ENCODE measurements around the gene TXLNB.
"Not testable (repeated sequence)": the region's sequence is repeated elsewhere in the genome, so short reads cannot be mapped to it uniquely, and the experiment has no call there.

TXLNB gene

DNA sequence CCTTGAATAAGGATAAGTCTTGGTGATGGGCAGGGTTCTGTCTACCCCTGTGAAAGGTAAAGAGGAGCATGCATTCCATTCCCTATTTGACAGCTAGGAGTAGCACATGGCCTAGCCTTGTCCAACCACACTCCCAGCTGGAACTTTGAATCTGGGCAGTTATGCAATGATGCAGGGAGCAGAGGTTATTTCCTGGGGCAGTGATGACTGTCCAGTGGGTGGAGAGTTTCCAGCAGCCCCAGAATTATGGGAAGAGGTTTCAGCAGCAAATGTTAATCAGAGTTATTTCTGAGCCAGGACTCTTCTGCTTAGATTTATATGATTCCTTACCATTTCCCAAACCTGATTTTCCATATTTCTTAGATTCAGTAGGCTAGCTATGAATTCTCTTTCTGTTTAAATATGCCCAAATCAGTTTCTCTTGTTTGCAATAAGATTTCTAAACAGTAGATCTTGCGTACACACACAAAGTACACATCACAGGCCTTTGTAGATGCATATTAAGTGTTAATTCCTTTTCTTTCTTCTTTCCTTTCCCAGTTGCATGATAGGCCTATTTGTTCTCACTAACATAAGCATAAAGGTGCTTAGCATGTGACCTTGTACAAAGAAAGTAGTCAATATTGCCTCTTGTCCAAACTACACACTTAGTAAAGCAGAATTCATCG lies 17.3 kb upstream of the TXLNB start:
- DNase-seq = no peak

DNA sequence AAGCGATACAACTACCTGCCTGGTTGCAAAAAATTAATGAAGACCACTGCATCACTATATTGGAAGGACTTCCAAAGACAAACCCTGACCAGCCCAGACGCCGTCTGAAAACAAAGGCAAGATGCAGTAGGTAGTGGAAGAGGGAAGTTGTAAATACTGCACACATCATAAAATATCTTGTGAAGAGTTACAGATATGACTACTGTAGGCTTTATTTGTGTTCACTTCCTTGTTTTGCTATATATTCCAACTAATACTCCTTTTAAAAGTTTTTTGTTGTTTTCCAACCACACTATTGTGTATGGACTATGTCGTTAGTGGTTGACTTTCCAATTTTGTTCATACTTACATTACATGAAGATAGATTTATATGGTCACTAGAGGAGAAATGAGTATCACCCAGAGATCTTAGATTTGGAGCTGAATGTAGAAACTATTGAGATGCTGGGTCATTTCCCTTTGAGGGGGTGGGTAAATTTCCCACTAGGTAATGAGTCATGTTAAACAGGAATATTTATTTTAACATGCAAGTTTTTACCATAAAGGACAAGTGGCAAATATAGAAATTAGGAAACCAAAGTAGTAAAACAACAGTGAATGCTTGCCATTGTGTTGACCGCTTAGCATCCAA lies 16.6 kb upstream of the TXLNB start:
- DNase-seq = no peak

DNA sequence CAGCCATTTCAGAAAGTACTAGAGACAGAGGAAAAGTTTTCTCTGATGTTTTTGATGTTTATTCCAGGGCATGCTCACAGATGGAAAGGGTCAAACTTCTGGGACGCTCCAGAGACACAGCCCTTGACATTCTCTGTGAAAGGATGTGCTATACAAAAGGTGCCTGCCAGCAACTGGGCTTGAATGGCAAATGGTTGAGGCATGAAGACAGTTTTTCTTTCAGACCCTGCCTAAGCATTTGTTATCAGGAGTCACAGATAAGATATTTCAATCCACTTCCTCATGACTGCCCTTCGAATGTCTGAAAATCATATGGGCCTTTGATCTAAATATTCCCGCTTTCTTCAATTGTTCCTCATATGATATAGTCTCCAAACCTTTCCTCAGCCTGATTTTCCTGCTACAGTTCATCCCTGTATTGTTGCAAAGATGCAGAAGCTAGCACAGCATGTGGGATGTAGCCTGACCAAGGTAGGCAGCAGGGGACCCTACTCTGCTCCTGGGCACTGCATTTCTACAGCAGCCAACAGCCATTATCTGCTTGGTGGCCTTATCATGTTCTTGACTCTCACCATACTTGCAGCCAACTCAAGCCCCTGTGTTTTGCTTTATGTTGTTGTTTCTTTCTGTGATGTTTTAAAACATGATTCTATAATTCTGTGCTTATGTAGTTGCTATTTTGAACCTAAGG lies 14.6 kb upstream of the TXLNB start:
- DNase-seq = no peak

DNA sequence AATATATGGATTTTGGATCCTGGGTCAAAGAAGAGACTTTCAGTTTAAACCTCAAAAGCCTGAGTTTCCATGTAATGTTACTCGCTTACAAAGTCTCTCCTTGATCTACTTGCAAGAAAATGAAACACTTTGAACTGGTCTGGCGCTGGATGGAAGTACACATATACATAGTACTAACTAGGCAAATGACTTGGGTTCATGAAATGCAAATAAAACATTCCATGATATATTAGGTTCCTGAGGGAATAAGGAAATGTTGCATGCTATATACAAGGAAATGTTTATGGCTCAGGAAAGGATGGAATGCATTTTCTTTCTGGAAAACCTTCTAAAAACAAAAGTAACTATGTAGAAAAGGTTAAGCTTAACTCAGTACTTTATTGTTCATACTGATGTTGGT lies 11.4 kb upstream of the TXLNB start:
- no peak for DNase-seq

DNA sequence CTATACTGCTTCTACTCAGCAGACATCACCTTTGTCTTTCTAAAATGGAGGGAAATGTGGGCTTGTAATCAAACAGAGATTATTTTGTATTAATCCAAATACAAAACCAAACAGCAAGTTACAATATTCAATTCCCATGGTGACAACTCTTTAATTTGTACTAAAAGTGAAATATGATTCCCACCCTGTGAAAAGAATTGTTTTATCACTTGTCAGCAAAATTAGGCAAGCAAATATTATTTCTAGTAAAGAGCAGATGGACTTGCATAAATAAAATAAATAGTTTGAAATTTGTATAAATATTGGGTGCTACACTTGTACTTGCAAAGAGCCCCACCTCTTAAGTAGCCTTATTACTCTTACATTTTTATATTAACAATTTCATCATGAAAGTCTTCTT lies 6.1 kb upstream of the TXLNB start:
- DNase-seq = no peak

DNA sequence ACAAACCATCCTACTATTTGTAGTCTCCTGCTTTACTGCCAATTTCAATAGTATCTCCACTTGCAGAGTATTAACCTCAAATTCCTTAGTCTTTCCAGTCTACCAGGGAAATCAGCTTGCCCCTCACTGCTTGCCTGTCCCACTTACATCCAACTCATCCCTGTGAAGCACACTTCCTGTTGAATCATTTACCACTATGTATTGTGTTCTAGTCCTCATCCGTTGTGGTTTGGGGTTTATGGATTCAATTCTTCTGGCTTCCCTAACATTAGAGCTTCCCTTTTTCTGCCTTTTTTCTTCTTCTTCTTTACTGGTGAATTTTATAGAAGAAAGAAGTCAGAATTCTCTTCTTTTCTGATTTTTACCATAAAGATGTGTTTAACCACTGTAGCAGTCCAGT lies 5.1 kb upstream of the TXLNB start:
- no peak for DNase-seq

DNA sequence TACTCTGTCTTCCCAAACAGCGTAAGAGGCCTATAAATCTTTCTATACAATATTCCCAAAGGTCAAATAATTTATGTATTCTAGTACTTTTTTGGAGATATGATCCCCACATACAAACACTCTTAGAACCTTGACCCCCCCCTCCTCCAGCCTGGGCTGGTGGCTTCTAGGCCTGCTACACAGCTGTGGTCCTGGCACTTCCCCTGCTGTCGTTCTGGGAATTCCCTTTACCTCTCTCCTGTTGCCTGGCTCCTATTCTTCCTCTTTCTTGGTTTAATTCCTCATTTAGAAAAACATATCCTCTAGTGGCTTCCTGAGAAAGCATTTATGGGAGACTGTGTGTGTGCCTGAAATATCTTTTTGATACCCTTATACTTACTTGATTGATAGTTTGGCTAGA lies 4.1 kb upstream of the TXLNB start:
- DNase-seq = no peak

DNA sequence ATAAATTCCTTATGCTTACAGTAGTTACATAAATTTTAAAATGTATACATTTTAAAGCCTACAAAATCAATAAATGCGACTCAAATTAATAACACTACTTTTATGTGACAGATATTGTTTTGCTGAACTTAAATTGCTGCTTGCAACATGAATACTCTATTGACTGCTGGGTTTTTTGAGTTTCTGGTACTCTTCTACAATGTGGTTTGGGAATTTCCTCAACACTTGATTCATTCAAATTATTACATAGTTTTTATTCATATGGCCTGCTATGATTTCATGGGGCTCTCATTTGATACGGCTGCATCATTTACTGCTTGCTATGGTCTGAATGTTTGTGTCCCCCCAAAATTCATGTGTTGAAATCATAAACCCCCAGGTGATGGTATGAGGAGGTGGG lies 2.3 kb upstream of the TXLNB start:
- no peak for DNase-seq

DNA sequence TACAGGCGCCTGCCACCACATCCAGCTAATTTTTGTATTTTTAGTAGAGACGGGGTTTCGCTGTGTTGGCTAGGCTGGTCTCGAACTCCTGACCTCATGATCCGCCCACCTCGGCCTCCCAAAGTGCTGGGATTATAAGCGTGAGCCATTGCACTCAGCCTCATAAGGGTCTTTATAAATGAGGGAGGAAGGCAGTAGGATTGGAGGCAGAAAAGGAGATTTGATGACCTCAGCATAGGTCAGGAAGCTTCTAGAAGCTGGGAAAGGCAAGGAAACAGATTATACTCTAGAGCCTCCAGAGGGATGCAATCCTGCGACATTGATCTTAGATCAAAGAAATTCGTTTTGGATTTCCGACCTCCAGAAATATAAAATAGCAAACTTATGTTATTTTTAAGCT lies 1.4 kb upstream of the TXLNB start:
- DNase-seq = not testable (repeated sequence)

DNA sequence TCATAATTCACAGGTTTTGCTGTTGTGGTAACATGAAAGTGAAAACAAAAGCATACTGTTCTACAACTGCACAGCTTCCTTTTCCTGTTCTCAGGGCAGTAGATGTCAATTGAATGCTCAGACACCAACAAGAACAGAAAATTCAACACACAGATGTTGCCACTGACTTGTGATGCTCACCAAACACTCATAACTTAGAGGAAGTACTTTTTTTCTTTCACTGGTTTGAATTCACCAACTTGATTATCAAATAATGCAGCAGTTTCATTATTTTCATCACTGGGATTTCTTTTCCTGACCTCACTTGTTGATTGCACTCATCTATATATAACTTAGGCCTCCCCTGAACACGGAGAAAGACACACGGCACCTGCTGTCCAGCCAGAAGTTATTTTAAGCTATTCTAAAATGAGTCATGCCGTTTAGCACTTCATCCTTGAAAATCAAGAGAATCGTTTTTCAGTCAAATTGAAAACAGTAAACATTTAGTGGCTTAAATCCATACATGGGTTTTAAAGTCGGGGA lies 949 bp downstream of the TXLNB start:
- DNase-seq = no peak

DNA sequence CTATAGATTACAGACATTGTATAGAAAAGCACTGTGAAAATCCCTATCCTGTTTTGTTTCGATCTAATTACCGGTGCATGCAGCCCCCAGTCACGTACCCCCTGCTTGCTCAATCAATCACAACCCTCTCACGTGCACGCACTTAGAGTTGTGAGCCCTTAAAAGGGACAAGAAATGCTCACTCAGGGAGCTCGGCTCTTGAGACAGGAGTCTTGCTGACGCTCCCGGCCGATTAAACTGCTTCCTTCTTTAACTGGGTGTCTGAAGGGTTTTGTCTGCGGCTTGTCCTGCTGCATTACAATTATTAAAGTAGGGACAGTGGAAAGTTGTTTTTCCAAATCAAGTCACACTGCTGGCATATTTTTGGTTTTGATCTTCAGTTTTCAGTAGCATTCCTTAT lies 2.6 kb downstream of the TXLNB start:
- no peak for DNase-seq

DNA sequence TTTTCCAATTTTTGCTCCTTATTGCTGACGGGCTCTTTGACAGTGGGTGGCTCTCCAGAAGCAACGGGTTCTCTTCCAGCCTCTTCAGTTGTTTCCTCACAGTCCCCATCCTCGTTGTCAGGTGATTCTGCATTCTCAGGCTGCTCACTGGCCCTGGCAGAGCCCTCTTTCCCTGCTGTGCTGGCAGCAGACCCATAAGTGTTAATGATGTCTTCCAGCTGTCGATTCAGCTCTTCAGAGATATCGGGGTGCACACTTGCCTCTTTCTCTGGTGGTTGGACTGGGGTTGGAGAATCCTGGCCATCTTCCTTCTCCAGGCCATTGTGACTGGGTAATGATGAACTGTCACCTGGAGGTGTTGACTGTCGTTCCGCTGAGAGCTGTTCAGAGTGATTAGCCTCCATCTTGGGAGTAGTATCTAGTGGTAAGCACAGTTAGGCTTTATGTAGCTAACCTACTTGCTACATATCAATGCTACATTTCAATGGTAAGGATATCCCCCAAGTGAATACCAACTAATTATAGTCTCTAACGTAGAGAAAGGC lies 3.2 kb downstream of the TXLNB start:
- DNase-seq = no peak

DNA sequence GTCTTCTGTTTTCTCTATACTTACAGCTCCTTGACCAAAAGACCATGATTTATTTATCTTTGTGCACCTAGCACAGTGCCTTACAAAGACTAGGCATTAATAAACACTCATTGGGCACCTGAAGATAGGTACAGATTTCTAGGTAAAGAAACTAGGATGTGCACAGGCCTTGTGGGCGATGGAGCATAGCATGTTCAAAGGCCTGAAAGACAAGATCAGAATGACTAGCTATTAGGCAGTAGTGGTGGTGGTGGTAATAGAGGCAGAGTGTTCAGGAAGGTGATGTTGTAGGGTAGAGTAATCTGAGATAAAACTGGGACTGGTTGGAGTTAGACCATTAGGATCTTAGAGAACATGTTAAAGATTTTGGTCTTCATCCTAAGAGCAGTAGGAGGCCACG lies 3.9 kb downstream of the TXLNB start:
- no peak for DNase-seq

DNA sequence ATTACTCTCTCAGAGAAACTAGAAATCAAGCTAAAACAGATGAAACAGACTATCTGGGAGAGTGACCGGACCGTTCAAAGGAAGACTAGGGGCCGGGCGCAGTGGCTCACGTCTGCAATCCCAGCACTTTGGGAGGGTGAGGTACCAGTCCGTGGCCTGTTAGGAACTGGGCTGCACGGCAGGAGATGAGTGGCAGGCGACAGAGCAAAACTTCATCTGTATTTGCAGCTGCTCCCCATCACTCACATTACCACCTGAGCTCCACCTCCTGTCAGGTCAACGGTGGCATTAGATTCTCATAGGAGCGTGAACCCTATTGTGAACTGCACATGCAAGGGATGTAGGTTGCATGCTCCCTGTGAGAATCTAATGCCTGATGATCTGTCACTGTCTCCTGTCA lies 5.4 kb downstream of the TXLNB start:
- DNase-seq = not testable (repeated sequence)

DNA sequence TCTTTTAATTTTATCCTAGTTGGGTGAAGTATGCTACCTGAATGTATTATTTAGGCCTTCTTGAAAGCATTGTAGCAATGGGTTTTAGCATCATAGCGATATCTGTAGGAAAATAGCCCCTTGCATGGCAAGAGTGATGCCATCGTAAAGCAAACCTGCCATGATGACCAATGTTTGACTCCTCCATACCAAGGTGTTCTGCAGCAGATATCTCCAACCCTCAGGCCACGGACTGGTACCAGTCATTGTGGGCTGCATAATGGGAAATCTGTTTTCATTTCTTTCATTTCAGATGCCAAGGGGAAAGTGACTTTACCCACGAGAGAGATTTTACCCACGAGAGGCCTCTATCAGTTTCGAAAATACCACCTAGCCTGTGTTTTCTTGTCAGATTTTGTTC lies 6.2 kb downstream of the TXLNB start:
- DNase-seq = no peak

DNA sequence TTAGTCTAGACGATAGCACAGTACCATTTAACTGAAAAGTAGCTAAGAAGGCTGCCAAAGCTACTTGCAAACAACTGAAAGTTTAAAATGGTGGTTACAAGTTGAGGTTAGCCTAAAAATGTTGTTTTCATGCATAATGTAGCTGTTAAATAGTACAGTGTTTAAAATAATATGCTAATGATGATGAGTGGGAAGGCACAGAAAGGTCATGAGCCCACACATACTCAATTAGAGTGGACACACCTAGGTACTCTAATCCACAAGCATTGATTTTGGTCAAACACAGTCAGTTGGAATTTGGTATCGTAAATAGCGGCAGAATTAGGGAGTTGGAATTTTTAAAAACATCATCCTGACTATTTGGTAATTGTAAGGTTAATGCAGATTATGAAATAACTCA lies 7.0 kb downstream of the TXLNB start:
- DNase-seq = no peak

DNA sequence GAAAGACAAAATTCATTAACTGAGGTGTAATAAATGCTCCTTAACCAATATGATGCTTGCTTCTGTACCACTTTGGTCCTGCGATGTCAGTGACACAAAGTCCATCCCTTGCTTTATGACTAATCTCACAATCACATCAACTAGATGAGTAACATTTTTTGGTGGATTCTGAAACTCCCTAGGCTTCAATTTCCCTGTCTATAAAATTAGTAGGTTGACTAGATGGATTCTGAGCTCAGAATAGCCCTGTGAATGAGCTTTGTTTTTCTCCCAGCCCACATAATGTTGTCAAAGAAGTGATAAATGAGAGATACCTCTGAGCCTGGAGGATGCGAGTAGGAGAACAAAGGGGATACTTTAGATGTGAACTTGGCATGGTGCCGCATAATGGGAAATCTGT lies 9.1 kb downstream of the TXLNB start:
- DNase-seq = no peak

DNA sequence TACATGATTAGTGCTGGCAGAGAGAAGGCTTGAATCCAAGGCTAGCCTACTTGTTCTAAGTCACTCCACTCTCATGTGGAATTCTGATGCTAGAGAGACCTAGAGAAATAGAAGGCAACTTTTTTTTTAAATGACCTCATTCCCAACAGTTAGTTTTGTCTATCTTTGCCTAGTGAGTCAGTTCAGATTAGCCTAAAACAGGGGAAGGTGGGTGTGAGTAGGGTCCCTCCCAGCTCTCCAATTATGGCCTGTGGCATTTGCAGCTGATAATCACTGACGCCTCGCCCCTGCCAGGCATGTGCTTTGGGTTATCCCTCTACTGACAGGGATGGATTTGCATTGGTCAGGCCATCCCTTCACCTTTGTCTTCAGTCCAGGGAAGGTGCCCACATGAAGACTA lies 13.6 kb downstream of the TXLNB start:
- DNase-seq = peak; percentile 39

DNA sequence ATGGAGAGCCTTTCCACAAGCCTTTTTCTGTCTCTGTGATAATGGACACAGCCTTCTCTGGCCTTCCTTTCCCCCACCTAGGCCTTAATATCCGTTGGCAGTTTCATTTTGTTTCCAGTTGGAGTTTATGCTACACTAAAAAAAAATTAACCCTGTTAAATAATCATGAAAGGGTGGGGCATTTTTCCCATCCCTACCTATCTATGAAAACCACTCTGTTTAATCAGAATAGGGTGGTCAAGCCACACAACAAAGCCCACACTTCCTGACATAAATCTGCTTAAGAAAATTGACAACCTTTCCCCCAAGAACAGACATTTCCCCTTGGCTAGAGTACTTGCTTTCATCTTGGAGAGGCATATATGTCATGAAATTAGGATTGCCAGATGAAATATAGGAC lies 14.2 kb downstream of the TXLNB start:
- DNase-seq = no peak

DNA sequence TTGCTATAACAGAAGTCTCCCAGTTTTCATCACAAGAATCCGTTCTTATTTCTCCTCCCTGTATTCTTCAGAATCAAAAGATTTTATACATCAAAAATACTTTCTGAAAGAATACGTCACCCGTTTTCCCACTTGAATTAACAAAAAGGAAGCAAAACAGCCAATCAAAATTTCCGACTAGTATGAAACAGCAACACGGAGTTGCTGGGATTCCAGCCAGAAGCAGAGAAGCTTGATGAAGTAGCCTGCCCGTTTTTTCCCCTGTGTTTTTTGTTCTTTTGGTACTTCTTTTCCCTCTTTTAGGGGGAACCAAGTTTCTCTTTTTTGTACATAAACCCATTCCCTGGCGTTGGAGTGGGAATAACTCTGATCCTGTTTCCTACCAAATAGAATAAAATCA lies 14.6 kb downstream of the TXLNB start:
- DNase-seq = no peak

DNA sequence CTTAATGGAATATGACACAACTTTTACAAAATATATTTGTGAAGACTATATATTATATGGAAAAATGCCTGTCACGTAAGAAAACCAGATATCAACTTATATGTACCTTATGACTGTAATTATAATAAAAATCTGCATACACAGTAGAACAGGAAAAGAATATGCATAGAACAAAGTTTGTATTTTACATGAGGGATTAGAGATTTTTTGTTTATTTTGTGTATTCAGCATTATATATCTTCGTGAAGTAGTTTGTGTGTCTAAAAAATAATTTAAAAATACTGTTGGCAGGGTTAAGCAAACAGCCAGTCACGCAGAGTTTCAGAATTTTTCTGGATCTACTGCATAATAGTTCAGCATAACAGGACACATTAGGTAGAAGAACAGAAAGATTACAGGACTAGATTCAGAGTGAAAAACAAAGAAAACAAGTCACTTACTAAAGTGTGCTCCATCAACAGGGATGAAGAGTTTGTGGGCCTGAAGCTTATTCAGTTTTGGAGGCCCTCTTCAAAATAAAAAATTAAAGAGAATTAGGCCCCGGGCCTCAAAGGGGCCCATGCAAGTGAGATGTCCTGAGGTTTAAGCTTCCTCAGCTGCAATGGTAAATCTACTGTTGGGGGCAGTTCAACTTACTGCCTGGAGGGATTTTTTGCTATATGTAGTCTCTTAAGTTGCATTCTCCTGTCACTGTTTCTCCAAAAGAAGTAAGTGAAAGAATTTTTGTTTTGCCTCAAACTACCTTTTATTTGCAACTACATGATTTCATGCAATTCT lies 16.3 kb downstream of the TXLNB start:
- no peak for DNase-seq

DNA sequence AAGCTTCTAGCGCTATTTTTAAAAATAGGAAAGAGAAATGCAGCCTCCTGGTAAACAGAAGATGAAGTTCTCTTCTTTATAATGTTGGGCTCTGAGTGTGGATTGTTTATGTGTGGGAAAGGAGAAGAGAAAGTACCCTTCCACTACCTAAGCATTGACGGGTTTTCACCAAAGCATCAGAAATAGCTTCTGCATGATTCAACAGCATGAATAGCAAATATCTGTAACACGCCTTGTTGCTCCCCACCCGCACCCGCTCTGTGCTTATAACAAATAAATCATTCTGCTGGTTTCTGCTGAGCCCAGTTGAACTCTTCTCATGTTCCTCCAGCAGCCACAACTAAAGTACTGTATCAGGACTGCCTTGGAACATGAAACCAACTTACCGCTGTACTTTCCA lies 20.7 kb downstream of the TXLNB start:
- DNase-seq = no peak

DNA sequence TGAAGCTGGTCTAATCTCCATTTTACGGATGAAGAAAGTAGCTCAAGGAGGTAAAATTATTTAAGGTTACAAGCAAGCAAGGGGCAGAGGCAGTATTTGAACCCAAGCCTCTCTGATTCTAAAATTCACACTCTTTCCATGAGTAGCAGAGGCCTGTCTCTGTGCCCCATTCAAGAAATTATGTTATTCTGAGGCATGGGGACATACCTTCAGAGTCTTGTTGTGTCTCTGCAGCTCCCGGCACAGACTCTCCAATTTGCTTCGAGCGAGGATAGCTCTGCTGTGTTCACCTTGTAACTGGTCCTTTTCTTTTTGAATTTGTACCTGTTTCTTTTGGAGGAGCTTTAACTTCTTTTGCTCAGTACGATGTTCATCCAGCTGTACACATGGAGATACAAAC lies 21.5 kb downstream of the TXLNB start:
- no peak for DNase-seq

All from hematopoietic multipotent progenitor cell treated with erythropoietin and hydrocortisone succinate and interleukin-3 and kit ligand, for 8 days (in vitro differentiated cells).